Activated T-helper 17 cell treated with anti-CD3 and anti-CD28 coated beads, Interleukin-2, amount 50 U/mL, for 72 hours (primary cell): ENCODE measurements around the gene ATOH8. TPM values are rescaled to one million over a fixed set of nuclear protein-coding genes. Genes with fewer than 3 reads are reported as not detected.

ENCODE experiments used
- ATAC-seq: fragments of 150-1000 bp; cut with Tn5 transposase; replicated peaks from 2 replicates; pipeline ENCODE4 v1.10.0; 2021; ENCODE audit warnings: mild to moderate bottlenecking, moderate library complexity
- H3K27ac Mint-ChIP-seq: one replicate; pipeline ENCODE4 v1.8.0; 2022; ENCODE audit warnings: mixed read lengths
- H3K27me3 Mint-ChIP-seq: one replicate; pipeline ENCODE4 v1.8.0; 2022; ENCODE audit warnings: mixed read lengths
- H3K36me3 Mint-ChIP-seq: one replicate; pipeline ENCODE4 v1.8.0; 2022; ENCODE audit warnings: low read depth, mild to moderate bottlenecking, mixed read lengths
- H3K4me1 Mint-ChIP-seq: one replicate; pipeline ENCODE4 v1.8.0; 2022; ENCODE audit warnings: mixed read lengths
- H3K4me3 Mint-ChIP-seq: one replicate; pipeline ENCODE4 v1.8.0; 2022; ENCODE audit warnings: mild to moderate bottlenecking, mixed read lengths
- H3K9me3 Mint-ChIP-seq: one replicate; pipeline ENCODE4 v1.8.0; 2022; ENCODE audit warnings: mixed read lengths
- total RNA-seq, 2 donors: library from RNA; stranded (reverse); gene quantifications; one replicate each; pipeline ENCODE4 v1.2.3, GENCODE V29; 2022

The ATOH8 gene
- total RNA-seq, 2 donors from 2014 or later = not detected

DNA sequence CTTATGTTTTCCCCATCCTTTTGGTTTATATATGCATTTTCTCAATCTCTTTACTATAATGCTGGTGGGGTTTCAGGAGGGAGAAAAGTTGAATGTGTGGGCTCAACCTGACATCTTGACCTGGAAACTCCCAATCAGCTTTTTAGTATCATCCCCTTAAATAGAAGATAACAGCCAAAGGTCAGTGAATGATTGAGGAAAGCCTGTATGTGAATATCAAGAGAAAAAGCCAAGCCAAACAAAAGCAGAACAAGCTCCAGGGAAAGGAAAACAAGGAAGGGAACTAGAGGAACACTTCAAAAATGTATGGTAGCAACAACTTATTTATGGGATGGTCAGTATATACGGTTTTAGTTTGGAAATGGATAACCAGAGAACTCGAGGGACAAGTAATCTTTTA lies 28.3 kb upstream of the ATOH8 start:
- H3K27me3 Mint-ChIP-seq = peaks cover 10% of the 10 kb centered on the region
- no peaks in the 10 kb centered on the region for H3K9me3 Mint-ChIP-seq
- H3K36me3 Mint-ChIP-seq = no peaks in the 10 kb centered on the region
- no peak overlapping the region for H3K27ac Mint-ChIP-seq
- no peaks in the 10 kb centered on the region for H3K4me1 Mint-ChIP-seq
- ATAC-seq = no peak
- H3K4me3 Mint-ChIP-seq = no peak overlapping the region

DNA sequence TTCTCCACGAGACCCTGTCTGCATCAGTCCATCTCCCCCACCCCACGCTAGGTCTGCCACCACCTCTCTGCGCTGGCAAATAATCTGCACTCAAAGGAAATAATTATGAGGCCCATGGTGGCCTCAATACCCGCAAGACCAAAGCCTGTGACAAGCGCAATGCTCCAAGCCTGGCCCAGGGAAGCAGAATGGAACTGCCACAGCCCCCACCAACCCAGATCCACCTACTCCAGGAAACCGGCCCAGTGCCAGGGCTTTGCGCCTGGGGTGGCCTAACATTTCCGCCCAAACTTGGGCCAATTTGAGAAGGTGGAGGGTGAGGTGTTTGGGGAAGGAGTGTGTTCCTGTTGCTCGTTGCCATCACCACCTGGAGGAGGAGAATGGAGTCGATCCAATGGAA lies 26.0 kb upstream of the ATOH8 start:
- Mint-ChIP-seq H3K4me3 (no peak overlapping the region), H3K36me3 (no peaks in the 10 kb centered on the region), H3K9me3 (no peaks in the 10 kb centered on the region), H3K27ac (no peak overlapping the region), H3K4me1 (no peaks in the 10 kb centered on the region), H3K27me3 (peaks cover 10% of the 10 kb centered on the region)
- no peak for ATAC-seq

DNA sequence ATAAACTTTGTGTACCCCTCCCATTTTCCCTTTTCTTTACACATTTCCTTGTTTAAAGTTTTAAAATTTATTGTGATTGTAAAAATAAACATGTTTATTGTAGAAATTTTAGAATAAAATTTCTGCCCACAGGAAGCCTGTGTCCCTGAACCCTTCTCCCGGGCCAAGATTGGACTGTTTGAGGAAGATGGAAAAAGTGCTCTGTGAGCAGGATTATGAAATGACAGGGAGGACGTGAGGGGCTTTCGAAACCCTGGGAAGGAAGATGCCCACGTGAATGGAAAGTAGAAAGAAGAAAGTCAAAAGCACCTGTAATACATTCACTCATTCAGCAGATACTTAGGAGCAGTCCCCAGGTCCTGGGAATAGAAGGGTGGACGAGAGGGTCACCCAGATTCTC lies 25.4 kb upstream of the ATOH8 start:
- Mint-ChIP-seq H3K27me3 (peaks cover 10% of the 10 kb centered on the region), H3K36me3 (no peaks in the 10 kb centered on the region), H3K4me1 (no peaks in the 10 kb centered on the region), H3K4me3 (no peak overlapping the region), H3K9me3 (no peaks in the 10 kb centered on the region), H3K27ac (no peak overlapping the region)
- no peak for ATAC-seq

DNA sequence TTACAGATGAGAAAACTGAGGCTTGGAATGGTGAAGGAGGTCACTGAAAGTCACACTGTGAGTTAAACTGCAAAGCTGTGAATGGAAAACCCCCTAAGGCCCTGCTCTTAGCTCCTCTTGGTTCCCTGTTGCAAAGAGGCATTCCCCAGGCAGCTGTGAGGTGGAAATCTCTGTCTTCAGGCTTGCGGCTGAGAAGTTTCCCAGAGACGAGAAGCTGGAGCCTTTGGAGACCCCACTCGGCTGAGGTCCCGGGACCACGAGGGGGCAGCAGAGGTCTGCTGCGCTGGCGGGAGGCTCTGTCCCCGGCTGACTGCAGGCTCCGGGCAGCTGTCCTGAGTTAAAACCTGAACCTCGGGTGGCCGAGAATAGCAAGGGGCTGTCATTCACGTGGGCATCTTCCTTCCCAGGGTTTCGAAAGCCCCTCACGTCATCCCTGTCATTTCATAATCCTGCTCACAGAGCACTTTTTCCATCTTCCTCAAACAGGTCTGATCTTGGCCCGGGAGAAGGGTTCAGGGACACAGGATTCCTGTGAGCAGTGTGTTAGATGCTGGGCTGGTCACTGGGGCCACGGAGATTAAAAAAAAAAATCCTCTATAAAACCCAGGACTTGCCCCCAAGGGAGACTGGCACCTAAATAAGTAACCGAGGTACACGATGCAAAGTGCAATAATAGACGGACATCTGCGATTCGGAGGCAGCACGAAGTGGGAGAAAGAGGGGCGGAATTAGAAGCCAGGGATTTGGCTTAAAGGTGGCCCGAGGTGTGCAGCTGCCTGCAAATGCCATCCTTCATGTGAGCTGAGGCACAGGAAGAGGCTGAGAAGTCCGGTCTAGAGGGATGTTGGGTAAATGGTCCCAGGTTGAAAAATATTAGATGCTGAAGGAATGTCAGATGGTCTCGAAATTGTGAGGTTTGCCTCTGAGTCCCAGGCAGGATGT lies 24.6 kb upstream of the ATOH8 start:
- no peaks in the 10 kb centered on the region for H3K36me3 Mint-ChIP-seq
- no peak overlapping the region for H3K27ac Mint-ChIP-seq
- H3K9me3 Mint-ChIP-seq = no peaks in the 10 kb centered on the region
- H3K4me3 Mint-ChIP-seq = no peak overlapping the region
- ATAC-seq = peak; percentile 88
- H3K4me1 Mint-ChIP-seq = no peaks in the 10 kb centered on the region
- H3K27me3 Mint-ChIP-seq = peaks cover 13% of the 10 kb centered on the region

DNA sequence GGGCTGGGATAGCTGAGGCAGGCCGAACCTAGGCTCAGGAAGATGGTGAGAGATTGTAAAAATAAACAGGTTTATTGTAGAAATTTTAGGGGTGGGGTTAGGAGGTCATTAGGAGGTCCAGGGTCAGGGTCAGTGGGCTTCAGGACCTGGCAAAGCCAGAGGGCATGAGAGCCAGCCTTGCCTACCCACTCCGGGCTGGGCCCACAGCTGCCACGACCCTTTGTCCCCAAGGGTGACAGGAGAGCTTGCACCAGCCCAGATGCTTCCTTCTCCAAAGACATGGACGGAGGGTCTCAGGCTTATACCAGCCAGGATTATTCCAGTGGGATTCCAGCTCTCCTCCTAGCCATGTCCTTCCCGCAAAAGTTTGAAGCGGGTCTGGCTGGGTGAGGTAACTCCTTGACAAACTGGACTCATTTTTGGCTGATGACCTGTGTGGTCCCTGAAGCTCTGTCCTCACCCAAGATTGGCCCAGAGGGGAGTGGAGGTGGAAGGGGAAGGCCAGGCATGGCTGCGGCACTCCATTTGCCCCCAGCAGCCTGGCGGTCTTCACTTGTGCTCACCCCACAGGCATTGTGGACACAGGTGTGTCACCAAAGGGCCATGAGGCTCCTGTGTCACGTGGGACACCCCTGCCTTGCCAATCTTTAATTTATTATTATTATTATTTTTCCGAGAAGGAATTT lies 23.8 kb upstream of the ATOH8 start:
- Mint-ChIP-seq H3K9me3 (no peaks in the 10 kb centered on the region), H3K36me3 (no peaks in the 10 kb centered on the region), H3K27me3 (peaks cover 14% of the 10 kb centered on the region), H3K4me1 (no peaks in the 10 kb centered on the region), H3K4me3 (no peak overlapping the region), H3K27ac (no peak overlapping the region)
- ATAC-seq = no peak

DNA sequence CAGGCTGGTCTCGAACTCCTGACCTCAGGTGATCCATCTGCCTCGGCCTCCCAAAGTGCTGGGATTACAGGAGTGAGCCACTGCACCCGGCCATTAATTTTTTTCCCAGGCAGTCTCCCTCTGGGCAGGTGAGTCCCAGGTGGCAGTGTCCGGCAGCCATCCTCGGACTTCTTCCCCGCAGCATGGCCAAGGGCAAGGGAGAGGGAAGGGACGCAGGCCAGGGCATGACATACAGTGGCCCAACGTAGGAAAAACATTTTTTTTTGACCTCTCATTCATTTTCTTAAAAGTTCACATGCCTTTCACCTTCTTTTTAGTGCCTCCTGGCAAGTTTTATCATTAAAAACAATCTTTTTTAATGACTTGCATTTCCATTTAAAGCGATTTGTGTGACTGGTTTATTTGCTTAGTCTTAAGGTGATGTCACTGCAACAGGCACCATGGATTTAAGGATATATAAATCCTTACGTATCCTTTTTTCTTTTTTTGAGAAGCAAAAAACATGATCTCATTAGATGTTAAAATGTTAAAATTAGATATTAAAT lies 23.0 kb upstream of the ATOH8 start:
- no peak for ATAC-seq
- no peak overlapping the region for H3K27ac Mint-ChIP-seq
- H3K4me3 Mint-ChIP-seq = no peak overlapping the region
- no peaks in the 10 kb centered on the region for H3K4me1 Mint-ChIP-seq
- peaks cover 12% of the 10 kb centered on the region for H3K27me3 Mint-ChIP-seq
- no peaks in the 10 kb centered on the region for H3K9me3 Mint-ChIP-seq
- no peaks in the 10 kb centered on the region for H3K36me3 Mint-ChIP-seq

DNA sequence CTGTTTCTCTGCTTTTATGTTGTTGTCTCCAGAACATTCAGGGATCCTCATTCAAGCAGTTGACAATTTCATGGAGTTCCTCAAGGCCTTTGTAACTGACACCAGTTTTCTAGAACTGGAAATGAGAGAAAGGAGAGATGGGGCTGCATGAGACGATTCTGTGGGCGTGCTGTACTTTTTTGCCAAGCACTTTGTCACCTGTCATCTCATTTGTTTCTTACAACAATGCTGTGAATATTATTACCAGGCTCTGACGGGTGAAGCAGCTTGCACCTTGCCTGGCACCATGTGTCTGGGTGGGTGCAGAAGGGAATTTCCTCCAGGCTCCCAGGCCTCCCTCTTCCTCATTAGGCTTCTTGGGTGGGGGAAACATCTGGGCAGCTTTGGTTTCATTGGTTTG lies 22.2 kb upstream of the ATOH8 start:
- peaks cover 15% of the 10 kb centered on the region for H3K27me3 Mint-ChIP-seq
- no peak overlapping the region for H3K4me3 Mint-ChIP-seq
- ATAC-seq = no peak
- H3K4me1 Mint-ChIP-seq = no peaks in the 10 kb centered on the region
- no peak overlapping the region for H3K27ac Mint-ChIP-seq
- H3K9me3 Mint-ChIP-seq = no peaks in the 10 kb centered on the region
- H3K36me3 Mint-ChIP-seq = no peaks in the 10 kb centered on the region

DNA sequence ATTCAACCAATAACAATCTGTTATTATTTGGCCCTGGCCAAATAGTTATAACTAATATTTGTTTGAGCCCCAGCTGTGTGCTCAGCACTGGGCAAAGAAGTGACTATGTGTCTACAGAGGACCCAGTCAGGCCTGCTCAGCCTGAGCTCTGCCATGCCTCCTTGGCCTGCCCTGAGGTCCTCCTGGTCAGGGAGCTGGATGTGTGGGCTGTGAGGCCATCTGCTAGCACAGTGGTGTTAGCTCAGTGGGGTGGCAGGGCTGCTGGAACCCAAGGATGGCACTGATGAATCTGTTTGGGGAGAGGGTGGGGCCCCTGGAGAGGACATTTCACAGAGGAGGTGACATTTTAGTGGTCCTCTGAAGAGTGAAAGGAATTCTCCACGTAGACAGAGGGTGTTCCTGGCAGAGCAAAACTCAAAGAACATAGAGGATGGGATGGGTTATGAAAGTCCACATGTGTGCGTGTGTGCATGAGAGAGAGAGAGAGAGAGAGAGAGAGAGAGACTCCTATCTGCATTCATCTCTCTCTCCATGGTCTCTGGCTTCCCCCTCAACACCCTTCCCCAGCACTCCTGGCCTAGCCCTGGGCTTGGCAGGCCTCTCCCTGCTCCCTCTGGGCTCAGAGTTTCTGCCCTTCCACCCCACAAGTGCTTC lies 21.2 kb upstream of the ATOH8 start:
- no peaks in the 10 kb centered on the region for H3K36me3 Mint-ChIP-seq
- ATAC-seq = no peak
- no peaks in the 10 kb centered on the region for H3K9me3 Mint-ChIP-seq
- no peak overlapping the region for H3K4me3 Mint-ChIP-seq
- H3K4me1 Mint-ChIP-seq = no peaks in the 10 kb centered on the region
- H3K27ac Mint-ChIP-seq = no peak overlapping the region
- peaks cover 15% of the 10 kb centered on the region for H3K27me3 Mint-ChIP-seq

DNA sequence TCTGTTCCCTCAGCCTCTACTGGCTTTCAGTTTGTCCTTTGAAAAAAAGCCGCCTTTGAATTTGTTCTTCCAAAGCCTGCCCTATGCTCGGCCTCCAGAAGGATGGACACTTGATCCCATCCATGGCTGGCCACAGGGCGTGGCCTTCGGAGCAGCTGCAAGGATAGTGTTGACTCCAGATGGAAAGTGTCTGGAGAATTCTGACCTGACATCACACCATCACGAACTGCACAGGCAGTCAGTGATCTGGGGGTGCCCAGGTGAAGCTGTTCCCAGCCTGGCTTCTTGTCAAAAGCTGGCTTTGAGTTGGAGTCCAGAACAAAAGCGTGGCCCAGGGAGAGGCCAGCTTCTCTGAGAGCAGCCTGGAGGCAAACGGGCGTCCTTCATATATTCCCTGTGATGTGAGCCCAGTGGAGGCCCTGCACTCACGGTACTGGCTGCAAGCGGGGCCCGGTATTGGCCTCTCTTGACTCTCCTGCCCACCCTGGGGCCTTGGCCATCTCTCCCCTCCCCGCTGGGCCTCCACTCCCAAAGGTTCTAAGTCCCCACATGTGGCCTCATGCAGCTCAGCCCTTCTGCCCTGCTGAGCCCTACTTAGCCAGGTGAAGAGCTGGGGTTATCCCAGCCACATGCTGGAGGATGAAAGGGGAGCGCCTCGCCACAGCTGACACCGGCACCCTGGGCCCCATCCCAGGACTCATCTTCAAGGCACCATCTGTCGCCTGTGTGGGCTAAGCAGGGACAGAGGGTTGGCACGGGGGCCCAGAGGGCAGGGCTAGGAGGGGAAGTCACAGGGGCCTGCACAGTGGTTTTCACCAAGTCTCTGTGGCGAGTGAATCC lies 20.4 kb upstream of the ATOH8 start:
- no peaks in the 10 kb centered on the region for H3K9me3 Mint-ChIP-seq
- no peak for ATAC-seq

DNA sequence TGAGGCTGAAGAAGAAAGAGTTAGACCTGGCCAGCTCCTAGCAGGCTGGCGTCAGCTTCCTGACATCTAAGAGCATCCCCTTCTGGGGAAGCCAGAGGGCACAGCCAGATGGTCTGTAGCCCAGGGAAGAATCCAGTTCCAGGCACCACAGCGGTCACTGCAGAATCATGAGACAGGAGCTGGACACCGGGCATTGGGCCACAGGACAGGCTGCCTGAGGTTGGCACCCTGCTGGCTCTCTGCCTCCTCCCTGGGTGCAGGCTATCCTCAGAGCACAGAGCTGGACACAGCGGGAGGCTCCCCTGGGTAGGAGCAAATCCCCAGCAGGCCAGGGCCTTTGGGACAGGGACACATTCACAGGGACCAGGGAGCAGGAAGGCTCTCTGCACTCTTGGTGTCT lies 19.8 kb upstream of the ATOH8 start:
- H3K36me3 Mint-ChIP-seq = no peaks in the 10 kb centered on the region
- H3K4me1 Mint-ChIP-seq = no peaks in the 10 kb centered on the region
- H3K27ac Mint-ChIP-seq = no peak overlapping the region
- no peaks in the 10 kb centered on the region for H3K9me3 Mint-ChIP-seq
- peaks cover 19% of the 10 kb centered on the region for H3K27me3 Mint-ChIP-seq
- no peak overlapping the region for H3K4me3 Mint-ChIP-seq
- ATAC-seq = no peak

More for the DNA sequence above, 20.4 kb upstream of the ATOH8 start:
- no peak overlapping the region for H3K4me3 Mint-ChIP-seq
- no peaks in the 10 kb centered on the region for H3K36me3 Mint-ChIP-seq
- H3K4me1 Mint-ChIP-seq = no peaks in the 10 kb centered on the region
- H3K27ac Mint-ChIP-seq = no peak overlapping the region
- H3K27me3 Mint-ChIP-seq = peaks cover 16% of the 10 kb centered on the region

DNA sequence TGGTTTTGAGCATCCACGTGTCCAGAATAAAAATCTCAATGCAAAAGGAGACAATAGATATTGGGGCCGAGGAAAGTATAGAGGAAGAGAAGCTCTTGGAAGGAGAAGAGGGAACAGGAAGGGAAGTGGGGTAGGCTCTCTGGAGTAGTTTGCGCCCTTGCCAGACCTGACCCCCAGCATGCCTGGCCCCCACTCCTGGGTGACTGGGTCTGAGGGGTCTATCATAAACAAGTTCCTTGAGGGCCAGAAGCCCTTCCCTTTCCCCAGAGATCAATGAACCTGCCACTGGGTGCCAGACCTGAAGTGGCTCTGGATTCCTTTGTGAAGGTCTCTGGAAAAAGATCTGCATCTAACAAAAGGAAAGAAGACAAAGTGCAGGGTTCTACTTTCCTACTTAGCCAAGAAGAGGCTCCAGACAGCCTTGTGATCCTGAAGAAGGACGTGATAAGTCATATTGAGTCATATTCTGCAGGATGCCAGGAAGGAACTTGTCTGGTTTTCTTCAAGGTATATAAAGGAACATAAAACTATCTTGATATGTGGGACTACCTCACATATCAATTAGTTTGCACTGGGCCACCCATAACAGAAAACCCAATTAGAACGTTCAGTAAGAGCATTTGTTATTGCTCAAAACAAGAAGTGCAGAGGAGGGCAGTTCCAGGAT lies 18.7 kb upstream of the ATOH8 start:
- Mint-ChIP-seq H3K4me1 (no peaks in the 10 kb centered on the region), H3K27ac (no peak overlapping the region), H3K4me3 (no peak overlapping the region), H3K36me3 (no peaks in the 10 kb centered on the region), H3K9me3 (no peaks in the 10 kb centered on the region), H3K27me3 (peaks cover 19% of the 10 kb centered on the region)
- ATAC-seq = no peak

DNA sequence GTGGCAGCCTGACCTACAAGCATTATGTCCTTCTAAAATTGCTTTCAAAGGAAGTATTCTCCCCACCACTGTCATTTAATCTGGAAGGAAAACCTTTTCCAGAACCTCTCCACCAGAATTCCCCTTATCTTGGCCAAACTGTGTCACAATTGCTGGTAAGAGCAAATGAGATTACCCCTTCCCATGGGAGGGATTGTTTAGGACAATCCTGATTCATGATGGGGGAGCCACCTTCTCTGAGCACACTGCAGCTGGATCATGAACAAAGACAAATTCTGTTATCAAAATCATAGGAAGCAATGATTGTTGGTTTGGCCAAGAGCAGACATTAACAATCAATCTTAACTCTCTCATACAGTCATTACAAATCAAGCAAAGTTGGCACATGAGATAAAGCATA lies 18.1 kb upstream of the ATOH8 start:
- Mint-ChIP-seq H3K36me3 (no peaks in the 10 kb centered on the region), H3K27ac (no peak overlapping the region), H3K4me3 (no peak overlapping the region), H3K9me3 (no peaks in the 10 kb centered on the region), H3K27me3 (peaks cover 20% of the 10 kb centered on the region), H3K4me1 (no peaks in the 10 kb centered on the region)
- ATAC-seq = no peak

DNA sequence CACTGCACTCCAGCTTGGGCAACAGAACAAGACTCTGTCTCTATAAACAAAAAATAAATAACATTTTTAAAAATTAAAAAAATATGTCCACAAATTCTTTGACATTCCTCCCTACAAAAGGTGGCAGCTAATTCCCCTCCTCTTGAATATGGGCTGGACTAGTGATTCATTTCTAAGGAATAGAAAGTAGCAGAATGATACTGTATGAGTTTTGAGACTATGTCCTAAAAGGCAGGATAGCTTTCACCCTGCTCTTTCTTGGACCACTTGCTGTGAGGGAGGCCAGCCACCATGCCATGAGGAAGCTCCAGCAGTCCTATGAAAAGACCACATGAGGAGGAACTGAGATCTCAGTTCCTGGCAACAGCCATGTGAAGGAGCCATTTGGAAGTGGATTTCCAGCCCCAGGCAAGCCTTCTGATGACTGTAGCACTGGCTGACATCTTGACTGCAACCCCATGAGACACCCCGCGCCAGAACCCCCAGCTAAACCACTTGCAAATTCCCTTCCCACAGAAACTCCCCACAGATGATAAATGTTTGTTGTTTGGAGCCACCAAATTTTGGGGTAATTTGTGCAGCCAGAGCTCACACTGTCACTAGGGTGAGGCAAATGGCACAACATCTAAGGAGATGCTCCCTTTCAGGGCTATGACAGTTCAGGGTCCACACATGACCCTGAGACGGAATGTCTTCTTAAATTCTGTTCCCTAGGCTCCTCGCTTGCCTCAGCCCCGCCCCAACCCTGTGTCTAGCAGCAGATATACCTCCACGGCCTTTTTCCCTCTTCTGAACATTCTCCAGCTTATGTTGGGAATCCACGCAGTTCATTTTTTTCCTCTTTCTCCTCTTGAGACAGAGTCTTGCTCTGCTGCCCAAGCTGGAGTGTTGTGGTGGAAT lies 17.1 kb upstream of the ATOH8 start:
- Mint-ChIP-seq H3K4me3 (no peak overlapping the region), H3K4me1 (no peaks in the 10 kb centered on the region), H3K9me3 (no peaks in the 10 kb centered on the region), H3K27me3 (peaks cover 26% of the 10 kb centered on the region), H3K27ac (no peak overlapping the region), H3K36me3 (no peaks in the 10 kb centered on the region)
- no peak for ATAC-seq
